ENCODE results near the gene PNRC1. TPM values are rescaled to one million over a fixed set of nuclear protein-coding genes. Genes with fewer than 3 reads are reported as not detected.

PNRC1 gene
- total and polyA plus RNA-seq, 2 of the 4 experiments (the other 2 are of a cell fraction), result 6.5 to 8.1 TPM

- in situ Hi-C loops (cut with MboI; ENCODE audit: low sequenced_read_pairs), result no loop called here
These were observed 17.9 kb downstream of the PNRC1 start for GRCh38 chr6:89098461-89098860.

More at GRCh38 chr6:89098461-89098860, 17.9 kb downstream of the PNRC1 start:
- CTCF ChIA-PET, result no interaction called here
- H3K14ac ChIP-seq (replicated peaks; ENCODE audit: low read depth, low read length), result no peak overlapping the region
- TF ChIP-seq ELK1 (IDR thresholded peaks at IDR 0.05; ENCODE audit: borderline replicate concordance, low read depth, low read length), result no peak
- no peak for TF ChIP-seq CTCF (conservative IDR thresholded peaks at IDR 0.05; ENCODE audit: low read depth, low read length)
- no peak for TF ChIP-seq POLR2A (IDR thresholded peaks at IDR 0.05; ENCODE audit: low read depth, low read length)
- no peak for TF ChIP-seq RFX5 (IDR thresholded peaks at IDR 0.05; ENCODE audit: low read depth, low read length)
- TF ChIP-seq MAFK (IDR thresholded peaks at IDR 0.05; ENCODE audit: low read depth, low read length), result no peak
- TF ChIP-seq MAZ (IDR thresholded peaks at IDR 0.05; ENCODE audit: borderline replicate concordance, low read depth, low read length), result no peak
- TF ChIP-seq CHD1 (IDR thresholded peaks at IDR 0.05; ENCODE audit: low read depth, low read length), result no peak
- TF ChIP-seq RAD21 (IDR thresholded peaks at IDR 0.05; ENCODE audit: low read length), result no peak
- TF ChIP-seq NFE2L2 (IDR thresholded peaks at IDR 0.05; ENCODE audit: low read depth, low read length), result no peak
- no peak for TF ChIP-seq USF2 (IDR thresholded peaks at IDR 0.05; ENCODE audit: low read depth, low read length)
- TF ChIP-seq MXI1 (IDR thresholded peaks at IDR 0.05; ENCODE audit: borderline replicate concordance, low read depth, low read length), result no peak
- no peak for TF ChIP-seq BHLHE40 (IDR thresholded peaks at IDR 0.05; ENCODE audit: low read depth, low read length)
- no peak for TF ChIP-seq FOS (IDR thresholded peaks at IDR 0.05; ENCODE audit: low read depth, low read length)
- TF ChIP-seq CEBPB (IDR thresholded peaks at IDR 0.05; ENCODE audit: low read depth, low read length), result no peak
- BruUV-seq (replicated peaks), result no TSS peak
- no peaks in the 10 kb centered on the region for H4K20me1 ChIP-seq (ENCODE audit: insufficient read depth, low read length)
- no peak for ATAC-seq (ENCODE audit: low read depth)
- H2AFZ ChIP-seq (replicated peaks; ENCODE audit: low read length, poor library complexity), result no peak overlapping the region
- H3K27me3 ChIP-seq (ENCODE audit: control insufficient read depth, insufficient read depth, low read length), result no peaks in the 10 kb centered on the region
- no peak for DNase-seq
- dilution Hi-C loops (cut with HindIII; ENCODE audit: low sequenced_read_pairs, unreplicated experiment) (no loop called here), intact Hi-C loops (cut with micrococcal nuclease) (no loop called here)
- H2AK9ac ChIP-seq (replicated peaks; ENCODE audit: low read depth, low read length, poor library complexity), result no peak overlapping the region
- no peaks in the 10 kb centered on the region for H3K4me1 ChIP-seq (ENCODE audit: control insufficient read depth, insufficient read depth, low read length)
- H2BK20ac ChIP-seq (ENCODE audit: low read depth, low read length), result no peak overlapping the region
- H3K79me1 ChIP-seq (ENCODE audit: low read depth in 1 of 2, low read length in 2 of 2), result no peaks in the 10 kb centered on the region; a peak in 1 of 4 replicates
- H4K91ac ChIP-seq (ENCODE audit: insufficient read depth, low read depth, low read length), result no peak overlapping the region
- H3K9me1 ChIP-seq (ENCODE audit: insufficient read depth, low read length), result no peaks in the 10 kb centered on the region
- H3K27ac ChIP-seq (ENCODE audit: insufficient read depth, low read length), result no peak overlapping the region
- no peak overlapping the region for H2AK5ac ChIP-seq (ENCODE audit: low read depth, low read length)
- POLR2A ChIA-PET (ENCODE audit: unreplicated experiment), result no interaction called here
- H3K9me3 ChIP-seq (ENCODE audit: control insufficient read depth, insufficient read depth, low read length), result no peaks in the 10 kb centered on the region
- no peak overlapping the region for H3K4me2 ChIP-seq (ENCODE audit: low read depth, low read length)
- no peak overlapping the region for H3K9ac ChIP-seq (ENCODE audit: low read depth, low read length)
- H3K56ac ChIP-seq (ENCODE audit: extremely low read depth, insufficient read depth, low read length), result no peak overlapping the region
- no peaks in the 10 kb centered on the region for H3K36me3 ChIP-seq (ENCODE audit: control insufficient read depth, insufficient read depth, low read length)
- H2BK120ac ChIP-seq (ENCODE audit: low read depth, low read length), result no peak overlapping the region
- no peak overlapping the region for H4K5ac ChIP-seq (ENCODE audit: low read depth, low read length)
- H2BK15ac ChIP-seq (ENCODE audit: low read depth, low read length), result no peak overlapping the region
- H3K4ac ChIP-seq (ENCODE audit: low read depth, low read length), result no peak overlapping the region
- no peak overlapping the region for H4K8ac ChIP-seq (ENCODE audit: low read depth in 2 of 2, low read length in 2 of 2)
- no peak overlapping the region for H3K23ac ChIP-seq (ENCODE audit: low read depth, low read length)
- no peak overlapping the region for H2BK5ac ChIP-seq (ENCODE audit: low read depth, low read length, poor library complexity, severe bottlenecking)
- H3K18ac ChIP-seq (ENCODE audit: low read depth, low read length), result no peak overlapping the region
- WGBS, 2 experiments (ENCODE audit: extremely low coverage in 2 of 2, insufficient read length in 1 of 2), result 96% methylated on average over 3 of the region's 8 CpGs; no CpG with 5 or more reads in 1 of the 2 experiments
- no peak overlapping the region for H3K4me3 ChIP-seq (ENCODE audit: insufficient read depth, low read depth, low read length)

Measured in IMR-90 (cell line).